ENCODE results near the gene OPHN1.

DNA sequence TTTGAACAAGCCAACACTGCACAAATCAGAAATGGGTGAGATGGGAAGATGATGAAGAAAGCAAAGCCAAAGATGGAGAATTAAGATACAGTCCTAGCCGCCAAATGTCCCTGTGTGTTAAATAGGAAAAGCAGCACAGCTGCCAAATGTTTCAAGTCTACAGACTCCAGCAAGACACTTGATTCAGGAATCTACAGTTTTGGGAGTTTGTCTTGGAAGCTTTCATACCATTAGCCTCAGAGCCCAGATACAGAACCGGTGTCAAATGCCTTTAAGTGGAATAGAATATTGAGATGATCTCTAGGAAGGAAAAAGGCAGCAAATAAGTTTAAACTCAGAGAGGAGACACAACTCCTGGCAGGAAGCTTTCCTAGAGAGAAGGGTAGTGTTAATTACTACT is 30.3 kb downstream of the OPHN1 start:
- TF ChIP-seq, protein P1, sequence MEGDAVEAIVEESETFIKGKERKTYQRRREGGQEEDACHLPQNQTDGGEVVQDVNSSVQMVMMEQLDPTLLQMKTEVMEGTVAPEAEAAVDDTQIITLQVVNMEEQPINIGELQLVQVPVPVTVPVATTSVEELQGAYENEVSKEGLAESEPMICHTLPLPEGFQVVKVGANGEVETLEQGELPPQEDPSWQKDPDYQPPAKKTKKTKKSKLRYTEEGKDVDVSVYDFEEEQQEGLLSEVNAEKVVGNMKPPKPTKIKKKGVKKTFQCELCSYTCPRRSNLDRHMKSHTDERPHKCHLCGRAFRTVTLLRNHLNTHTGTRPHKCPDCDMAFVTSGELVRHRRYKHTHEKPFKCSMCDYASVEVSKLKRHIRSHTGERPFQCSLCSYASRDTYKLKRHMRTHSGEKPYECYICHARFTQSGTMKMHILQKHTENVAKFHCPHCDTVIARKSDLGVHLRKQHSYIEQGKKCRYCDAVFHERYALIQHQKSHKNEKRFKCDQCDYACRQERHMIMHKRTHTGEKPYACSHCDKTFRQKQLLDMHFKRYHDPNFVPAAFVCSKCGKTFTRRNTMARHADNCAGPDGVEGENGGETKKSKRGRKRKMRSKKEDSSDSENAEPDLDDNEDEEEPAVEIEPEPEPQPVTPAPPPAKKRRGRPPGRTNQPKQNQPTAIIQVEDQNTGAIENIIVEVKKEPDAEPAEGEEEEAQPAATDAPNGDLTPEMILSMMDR (IDR thresholded peaks at IDR 0.05): no peak
- TF ChIP-seq POLR2A (IDR thresholded peaks at IDR 0.05) (no peak), POLR2AphosphoS5 (IDR thresholded peaks at IDR 0.05) (no peak), EP300 (IDR thresholded peaks at IDR 0.05) (no peak)

Data from upper lobe of left lung (tissue), 4 donors.